ENCODE results near the gene TMSB4X. TPM values are rescaled to one million over a fixed set of nuclear protein-coding genes. Genes with fewer than 3 reads are reported as not detected.

The TMSB4X gene
- total and polyA plus RNA-seq, 2 of the 13 experiments (the other 11 are each of a cell fraction or from before 2014, with no cell fraction given) = 10.5 to 29.6 TPM

GRCh38 chrX:13007519-13008188 is 32.7 kb downstream of the TMSB4X start:
- no peak for ATAC-seq
- H4K20me1 ChIP-seq (ENCODE audit: insufficient read depth, low read length) = no peaks in the 10 kb centered on the region
- DNase-seq (ENCODE audit: low spot score) = no peak
- H3K36me3 ChIP-seq (replicated peaks in 1 of 2; ENCODE audit: control insufficient read depth in 1 of 2, insufficient read depth in 2 of 2, low read length in 2 of 2) = no peaks in the 10 kb centered on the region
- 88% methylated on average over 1 of the region's 2 CpGs for WGBS (ENCODE audit: low lambda C conversion rate)
- H3K79me2 ChIP-seq (ENCODE audit: insufficient read depth, low read length) = no peaks in the 10 kb centered on the region
- BruUV-seq (replicated peaks) = no TSS peak
- POLR2A ChIA-PET = no interaction called here
- H3K9me3 ChIP-seq (ENCODE audit: low read length) = no peaks in the 10 kb centered on the region
- no peak overlapping the region for H3K9ac ChIP-seq (ENCODE audit: insufficient read depth, low read depth, low read length)
- H3K4me3 ChIP-seq (replicated peaks in 1 of 3; ENCODE audit: insufficient read depth in 1 of 3, low read depth in 2 of 3, low read length in 3 of 3) = no peak overlapping the region
- intact Hi-C loops (cut with micrococcal nuclease; ENCODE audit: unreplicated experiment) (no loop called here), in situ Hi-C loops (cut with HindIII; ENCODE audit: extremely low pct_ligation_motif_present, low pct_unique_long_range_greater_than_20kb) (no loop called here)
- H3K4me2 ChIP-seq (ENCODE audit: low read depth, low read length) = no peak overlapping the region
- no peak overlapping the region for H3K27ac ChIP-seq (ENCODE audit: extremely low read length, insufficient read depth, low read length)
- TF ChIP-seq PBX3 (CRISPR knock-in tag; IDR thresholded peaks at IDR 0.05; ENCODE audit: borderline replicate concordance) (no peak), FOXJ3 (CRISPR knock-in tag; IDR thresholded peaks at IDR 0.05; ENCODE audit: borderline replicate concordance) (no peak), SRSF1 (optimal IDR thresholded peaks at IDR 0.05; ENCODE audit: low read depth, low read length) (no peak), MLLT10 (CRISPR knock-in tag; IDR thresholded peaks at IDR 0.05) (no peak), KLF11 (CRISPR knock-in tag; IDR thresholded peaks at IDR 0.05) (no peak), MYPOP (CRISPR knock-in tag; IDR thresholded peaks at IDR 0.05) (no peak), ZNF326 (CRISPR knock-in tag; IDR thresholded peaks at IDR 0.05; ENCODE audit: borderline replicate concordance) (no peak), RERE (CRISPR knock-in tag; IDR thresholded peaks at IDR 0.05; ENCODE audit: low read depth) (no peak), MBD4 (IDR thresholded peaks at IDR 0.05; ENCODE audit: borderline replicate concordance, low read length) (no peak), KLF15 (CRISPR knock-in tag; IDR thresholded peaks at IDR 0.05; ENCODE audit: borderline replicate concordance) (no peak), ZNF432 (CRISPR knock-in tag; IDR thresholded peaks at IDR 0.05; ENCODE audit: borderline replicate concordance) (no peak)
- TF ChIP-seq, protein P1, sequence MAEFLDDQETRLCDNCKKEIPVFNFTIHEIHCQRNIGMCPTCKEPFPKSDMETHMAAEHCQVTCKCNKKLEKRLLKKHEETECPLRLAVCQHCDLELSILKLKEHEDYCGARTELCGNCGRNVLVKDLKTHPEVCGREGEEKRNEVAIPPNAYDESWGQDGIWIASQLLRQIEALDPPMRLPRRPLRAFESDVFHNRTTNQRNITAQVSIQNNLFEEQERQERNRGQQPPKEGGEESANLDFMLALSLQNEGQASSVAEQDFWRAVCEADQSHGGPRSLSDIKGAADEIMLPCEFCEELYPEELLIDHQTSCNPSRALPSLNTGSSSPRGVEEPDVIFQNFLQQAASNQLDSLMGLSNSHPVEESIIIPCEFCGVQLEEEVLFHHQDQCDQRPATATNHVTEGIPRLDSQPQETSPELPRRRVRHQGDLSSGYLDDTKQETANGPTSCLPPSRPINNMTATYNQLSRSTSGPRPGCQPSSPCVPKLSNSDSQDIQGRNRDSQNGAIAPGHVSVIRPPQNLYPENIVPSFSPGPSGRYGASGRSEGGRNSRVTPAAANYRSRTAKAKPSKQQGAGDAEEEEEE (CRISPR knock-in tag; IDR thresholded peaks at IDR 0.05; ENCODE audit: borderline replicate concordance) = no peak
- no peak overlapping the region for H2AFZ ChIP-seq (ENCODE audit: low read length)
- no peaks in the 10 kb centered on the region for H3K4me1 ChIP-seq (ENCODE audit: insufficient read depth, low read length)
- H3K27me3 ChIP-seq (ENCODE audit: control insufficient read depth in 1 of 2, insufficient read depth in 2 of 2, low read length in 2 of 2) = no peaks in the 10 kb centered on the region
- no peak for FAIRE-seq
- CTCF ChIA-PET (ENCODE audit: low intra/inter-chr PET ratio, low total read pairs) = no interaction called here
